ENCODE measurements around the gene URM1. TPM values are rescaled to one million over a fixed set of nuclear protein-coding genes. Genes with fewer than 3 reads are reported as not detected.

Gene URM1
- total RNA-seq, 1 donor from 2014 or later, result 56.1 TPM

- Mint-ChIP-seq H3K27ac (no peak overlapping the region), H3K27me3 (peaks cover 68% of the 10 kb centered on the region), H3K4me1 (ENCODE audit: unreplicated experiment) (peaks cover 14% of the 10 kb centered on the region), H3K4me3 (peak overlapping the region; percentile 70), H3K36me3 (peaks cover 12% of the 10 kb centered on the region), H3K9me3 (no peaks in the 10 kb centered on the region)
- no peak for TF ChIP-seq CTCF (conservative IDR thresholded peaks at IDR 0.05)
- DNase-seq (ENCODE audit: extremely low spot score, unreplicated experiment), result no peak
Observed at GRCh38 chr9:128393145-128393775, 22.1 kb downstream of the URM1 start.

GRCh38 chr9:128393970-128394369 lies 22.8 kb downstream of the URM1 start:
- peak overlapping the region; percentile 38 for H3K27ac Mint-ChIP-seq
- peaks cover 68% of the 10 kb centered on the region for H3K27me3 Mint-ChIP-seq
- DNase-seq (ENCODE audit: extremely low spot score, unreplicated experiment), result no peak
- peaks cover 14% of the 10 kb centered on the region for H3K4me1 Mint-ChIP-seq (ENCODE audit: unreplicated experiment)
- H3K36me3 Mint-ChIP-seq, result peaks cover 11% of the 10 kb centered on the region
- TF ChIP-seq CTCF (conservative IDR thresholded peaks at IDR 0.05), result no peak
- H3K4me3 Mint-ChIP-seq, result peak overlapping the region; percentile 75
- no peaks in the 10 kb centered on the region for H3K9me3 Mint-ChIP-seq

GRCh38 chr9:128394379-128395168 lies 23.4 kb downstream of the URM1 start:
- H3K9me3 Mint-ChIP-seq, result no peaks in the 10 kb centered on the region
- H3K4me3 Mint-ChIP-seq, result peak overlapping the region; percentile 75
- peaks cover 71% of the 10 kb centered on the region for H3K27me3 Mint-ChIP-seq
- peaks cover 14% of the 10 kb centered on the region for H3K4me1 Mint-ChIP-seq (ENCODE audit: unreplicated experiment)
- no peak for TF ChIP-seq CTCF (conservative IDR thresholded peaks at IDR 0.05)
- peaks cover 8% of the 10 kb centered on the region for H3K36me3 Mint-ChIP-seq
- H3K27ac Mint-ChIP-seq, result peak overlapping the region; percentile 38
- no peak for DNase-seq (ENCODE audit: extremely low spot score, unreplicated experiment)

- no peak overlapping the region for H3K4me3 Mint-ChIP-seq
- H3K36me3 Mint-ChIP-seq, result peaks cover 4% of the 10 kb centered on the region
- no peak overlapping the region for H3K27ac Mint-ChIP-seq
- peaks cover 14% of the 10 kb centered on the region for H3K4me1 Mint-ChIP-seq (ENCODE audit: unreplicated experiment)
- TF ChIP-seq CTCF (conservative IDR thresholded peaks at IDR 0.05), result no peak
- H3K9me3 Mint-ChIP-seq, result no peaks in the 10 kb centered on the region
- DNase-seq (ENCODE audit: extremely low spot score, unreplicated experiment), result no peak
- H3K27me3 Mint-ChIP-seq, result peaks cover 66% of the 10 kb centered on the region
Observed at GRCh38 chr9:128396970-128397613, 25.9 kb downstream of the URM1 start.

GRCh38 chr9:128397831-128398230 lies 26.7 kb downstream of the URM1 start:
- Mint-ChIP-seq H3K4me1 (ENCODE audit: unreplicated experiment) (peaks cover 14% of the 10 kb centered on the region), H3K36me3 (peaks cover 4% of the 10 kb centered on the region), H3K27me3 (peaks cover 62% of the 10 kb centered on the region), H3K27ac (no peak overlapping the region), H3K4me3 (no peak overlapping the region), H3K9me3 (no peaks in the 10 kb centered on the region)
- TF ChIP-seq CTCF (conservative IDR thresholded peaks at IDR 0.05), result no peak
- DNase-seq (ENCODE audit: extremely low spot score, unreplicated experiment), result no peak
